ENCODE results near the gene LGALS1.
"Not testable (repeated sequence)": the region's sequence is repeated elsewhere in the genome, so short reads cannot be mapped to it uniquely, and the experiment has no call there.

Gene LGALS1

GRCh38 chr22:37704645-37705044, 29.2 kb downstream of the LGALS1 start:
- intact Hi-C loops (cut with DNase I) = no loop called here
- no peak for DNase-seq

- intact Hi-C loops (cut with DNase I) = no loop called here
- no peak for DNase-seq
These were observed 29.8 kb downstream of the LGALS1 start for GRCh38 chr22:37705205-37705604.

- peak in 24 of 42 donors; percentile 7 to 53 (median 28) for DNase-seq
These were observed 33.4 kb downstream of the LGALS1 start for GRCh38 chr22:37708580-37709444.

GRCh38 chr22:37709445-37709765, 34.0 kb downstream of the LGALS1 start:
- DNase-seq = no peak

More at GRCh38 chr22:37708580-37709444, 33.4 kb downstream of the LGALS1 start:
- intact Hi-C loops (cut with DNase I) = no loop called here

GRCh38 chr22:37710675-37711074, 35.2 kb downstream of the LGALS1 start:
- DNase-seq = no peak
- intact Hi-C loops (cut with DNase I) = no loop called here

More at GRCh38 chr22:37709445-37709765, 34.0 kb downstream of the LGALS1 start:
- intact Hi-C loops (cut with DNase I) = no loop called here

GRCh38 chr22:37711490-37711889, 36.1 kb downstream of the LGALS1 start:
- intact Hi-C loops (cut with DNase I) = no loop called here
- DNase-seq = no peak

GRCh38 chr22:37713761-37714160, 38.3 kb downstream of the LGALS1 start:
- no peak for DNase-seq
- intact Hi-C loops (cut with DNase I) = no loop called here

GRCh38 chr22:37714634-37715033, 39.2 kb downstream of the LGALS1 start:
- intact Hi-C loops (cut with DNase I) = no loop called here
- no peak for DNase-seq

GRCh38 chr22:37715760-37716159, 40.3 kb downstream of the LGALS1 start:
- DNase-seq = no peak
- intact Hi-C loops (cut with DNase I) = no loop called here

- no peak for DNase-seq
- intact Hi-C loops (cut with DNase I) = no loop called here
These were observed 41.3 kb downstream of the LGALS1 start for GRCh38 chr22:37716708-37717107.

GRCh38 chr22:37717235-37717634, 41.8 kb downstream of the LGALS1 start:
- DNase-seq = not testable (repeated sequence)

GRCh38 chr22:37717746-37718305, 42.4 kb downstream of the LGALS1 start:
- DNase-seq; intact Hi-C loops (cut with DNase I): not testable (repeated sequence)

More at GRCh38 chr22:37717235-37717634, 41.8 kb downstream of the LGALS1 start:
- intact Hi-C loops (cut with DNase I) = not testable (repeated sequence)

- intact Hi-C loops (cut with DNase I) = no loop called here
- no peak for DNase-seq
These were observed 50.3 kb downstream of the LGALS1 start for GRCh38 chr22:37725551-37726240.

- DNase-seq = no peak
- intact Hi-C loops (cut with DNase I) = no loop called here
These were observed 50.9 kb downstream of the LGALS1 start for GRCh38 chr22:37726241-37726887.

- intact Hi-C loops (cut with DNase I) = no loop called here
- DNase-seq = no peak
These were observed 53.2 kb downstream of the LGALS1 start for GRCh38 chr22:37728620-37729019.

Measured in head of caudate nucleus (tissue), 42 donors.